Fibroblast of upper back skin (primary cell): Measurements from ENCODE around the gene SETD2.
A peak's percentile ranks its signal among the peaks of the same experiment; 100 is the strongest.

Source experiments
- DNase-seq: peaks from one replicate; pipeline ENCODE4 v3.0.0-alpha.2; 2013

Gene SETD2

DNA sequence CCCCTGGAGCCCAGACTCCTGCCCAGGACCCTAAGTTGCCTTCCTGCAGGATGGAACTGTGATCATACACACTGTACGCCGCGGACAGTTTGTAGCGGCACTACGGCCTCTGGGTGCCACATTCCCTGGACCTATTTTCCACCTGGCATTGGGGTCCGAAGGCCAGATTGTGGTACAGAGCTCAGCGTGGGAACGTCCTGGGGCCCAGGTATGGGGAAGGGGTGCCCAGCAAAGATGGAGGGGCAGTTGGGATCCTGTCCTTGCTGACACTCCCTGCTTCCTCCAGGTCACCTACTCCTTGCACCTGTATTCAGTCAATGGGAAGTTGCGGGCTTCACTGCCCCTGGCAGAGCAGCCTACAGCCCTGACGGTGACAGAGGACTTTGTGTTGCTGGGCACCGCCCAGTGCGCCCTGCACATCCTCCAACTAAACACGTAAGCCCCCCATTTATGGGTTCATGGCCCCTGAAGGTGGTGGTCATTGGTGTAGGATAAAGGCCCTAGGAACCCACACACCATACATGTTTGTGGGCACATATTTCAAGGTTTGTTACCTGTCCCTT, 155.6 kb downstream of the SETD2 start:
- DNase-seq = no peak

DNA sequence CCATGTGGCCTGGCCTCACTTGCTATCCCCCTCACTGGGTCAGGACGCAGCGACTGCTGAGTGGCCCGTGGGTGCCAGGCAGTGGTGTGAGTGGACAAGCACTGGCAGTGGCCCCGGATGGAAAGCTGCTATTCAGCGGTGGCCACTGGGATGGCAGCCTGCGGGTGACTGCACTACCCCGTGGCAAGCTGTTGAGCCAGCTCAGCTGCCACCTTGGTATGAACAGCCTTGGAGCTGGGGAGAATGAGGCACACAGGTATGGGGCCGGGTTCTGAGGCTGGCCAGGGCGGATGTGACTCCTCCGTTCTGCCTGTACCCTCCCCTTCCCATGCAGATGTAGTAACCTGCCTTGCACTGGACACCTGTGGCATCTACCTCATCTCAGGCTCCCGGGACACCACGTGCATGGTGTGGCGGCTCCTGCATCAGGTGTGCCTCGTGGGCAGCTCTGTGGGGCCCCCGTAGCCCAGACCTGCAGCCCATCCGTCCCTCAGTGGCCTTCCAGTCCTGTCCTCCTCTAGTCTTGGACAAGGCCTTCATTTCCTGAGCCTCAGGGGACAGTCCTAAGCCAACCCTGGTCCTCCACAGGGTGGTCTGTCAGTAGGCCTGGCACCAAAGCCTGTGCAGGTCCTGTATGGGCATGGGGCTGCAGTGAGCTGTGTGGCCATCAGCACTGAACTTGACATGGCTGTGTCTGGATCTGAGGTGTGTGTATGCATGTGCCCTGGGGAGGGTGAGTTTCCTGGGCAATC, 156.3 kb downstream of the SETD2 start:
- DNase-seq = no peak

DNA sequence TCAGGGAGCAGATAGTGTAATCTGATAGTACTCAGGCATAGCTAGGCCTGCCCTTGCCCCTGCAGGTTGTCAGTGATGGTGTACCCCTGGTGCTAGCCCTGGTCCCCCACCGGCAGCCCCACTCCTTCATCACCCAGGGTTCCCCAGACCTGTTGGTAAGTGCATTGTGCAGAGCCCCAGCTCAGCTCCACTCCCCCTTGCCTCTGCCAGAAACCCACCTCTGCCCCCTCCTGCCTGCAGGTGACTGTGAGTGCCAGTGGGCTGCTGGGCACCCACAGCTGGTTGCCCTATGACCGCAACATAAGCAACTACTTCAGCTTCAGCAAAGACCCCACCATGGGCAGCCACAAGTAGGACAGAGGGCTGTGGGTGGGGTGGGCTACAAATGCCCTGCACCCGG, 156.9 kb downstream of the SETD2 start:
- DNase-seq = no peak

DNA sequence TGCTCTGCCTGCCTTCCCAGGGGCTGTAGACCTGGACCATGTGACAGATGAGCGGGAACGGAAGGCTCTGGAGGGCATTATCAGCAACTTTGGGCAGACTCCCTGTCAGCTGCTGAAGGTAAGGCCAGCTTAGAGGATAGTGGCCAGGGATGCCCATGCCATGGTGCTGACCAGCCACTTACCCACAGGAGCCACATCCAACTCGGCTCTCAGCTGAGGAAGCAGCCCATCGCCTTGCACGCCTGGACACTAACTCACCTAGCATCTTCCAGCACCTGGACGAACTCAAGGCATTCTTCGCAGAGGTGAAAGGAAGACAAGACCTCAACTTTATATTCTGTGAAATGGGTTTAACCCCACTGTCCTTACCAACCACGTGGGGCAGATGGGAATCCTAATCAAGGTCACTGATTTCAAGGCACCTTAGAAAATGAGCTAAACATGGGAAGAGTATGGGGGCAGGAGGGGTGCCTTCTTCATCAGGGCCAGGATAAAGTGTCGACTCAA, 157.7 kb downstream of the SETD2 start:
- DNase-seq = no peak

DNA sequence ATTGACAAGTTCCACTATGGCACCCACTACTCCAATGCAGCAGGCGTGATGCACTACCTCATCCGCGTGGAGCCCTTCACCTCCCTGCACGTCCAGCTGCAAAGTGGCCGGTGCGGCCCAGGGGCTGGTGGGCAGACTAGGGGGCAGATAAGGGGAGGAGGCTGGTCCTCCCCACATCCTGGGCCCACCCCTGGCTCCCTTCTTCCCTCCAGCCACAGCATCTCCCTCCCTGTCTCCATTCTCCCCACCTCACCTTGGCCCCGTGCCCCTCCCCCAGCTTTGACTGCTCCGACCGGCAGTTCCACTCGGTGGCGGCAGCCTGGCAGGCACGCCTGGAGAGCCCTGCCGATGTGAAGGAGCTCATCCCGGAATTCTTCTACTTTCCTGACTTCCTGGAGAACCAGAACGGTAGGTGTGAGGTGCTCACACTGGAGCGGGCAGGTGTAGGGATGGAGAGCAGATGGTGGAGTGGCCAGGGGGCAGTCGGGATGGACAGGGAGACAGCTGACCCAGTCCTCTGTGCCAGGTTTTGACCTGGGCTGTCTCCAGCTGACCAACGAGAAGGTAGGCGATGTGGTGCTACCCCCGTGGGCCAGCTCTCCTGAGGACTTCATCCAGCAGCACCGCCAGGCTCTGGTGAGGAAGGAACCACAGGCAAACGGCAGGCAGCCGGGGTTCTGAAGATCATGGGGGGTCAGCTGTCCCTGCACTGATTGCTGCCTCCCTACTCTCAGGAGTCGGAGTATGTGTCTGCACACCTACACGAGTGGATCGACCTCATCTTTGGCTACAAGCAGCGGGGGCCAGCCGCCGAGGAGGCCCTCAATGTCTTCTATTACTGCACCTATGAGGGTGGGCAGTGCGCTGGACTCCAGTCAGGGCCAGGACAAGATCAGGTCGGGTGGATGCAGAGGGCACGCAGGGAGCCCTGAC, 158.4 kb downstream of the SETD2 start:
- no peak for DNase-seq

DNA sequence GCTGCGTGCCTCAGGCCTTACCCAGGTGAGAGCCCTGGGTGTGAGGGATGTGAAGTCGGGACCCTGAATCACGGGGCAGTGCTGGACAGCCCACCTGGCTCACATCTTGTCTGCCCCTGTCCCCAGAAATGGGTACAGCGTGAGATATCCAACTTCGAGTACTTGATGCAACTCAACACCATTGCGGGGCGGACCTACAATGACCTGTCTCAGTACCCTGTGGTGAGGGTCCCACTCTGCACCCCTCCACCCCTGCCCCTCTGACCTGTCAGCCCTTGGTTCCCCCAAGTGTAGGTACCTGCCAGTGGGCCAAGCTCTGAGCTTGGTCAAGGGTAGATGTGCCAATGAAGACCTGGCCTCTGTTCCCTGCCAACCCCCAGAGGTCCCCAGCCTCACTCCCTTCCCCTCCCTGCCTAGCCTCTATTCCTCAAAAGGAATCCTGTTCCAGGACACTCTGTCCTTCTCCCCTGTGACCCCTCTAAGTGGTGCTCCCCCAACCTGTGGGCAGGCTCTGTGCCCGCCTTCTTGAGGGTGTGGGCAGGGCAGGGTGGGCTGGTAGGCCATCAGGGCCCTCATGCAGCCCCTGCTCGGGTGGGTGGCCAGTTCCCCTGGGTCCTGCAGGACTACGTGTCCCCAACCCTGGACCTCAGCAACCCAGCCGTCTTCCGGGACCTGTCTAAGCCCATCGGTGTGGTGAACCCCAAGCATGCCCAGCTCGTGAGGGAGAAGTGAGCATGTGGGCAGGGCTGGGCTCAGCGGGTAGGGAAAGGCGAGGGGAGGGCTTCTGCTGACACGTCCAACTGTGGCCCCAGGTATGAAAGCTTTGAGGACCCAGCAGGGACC, 159.3 kb downstream of the SETD2 start:
- DNase-seq = no peak

DNA sequence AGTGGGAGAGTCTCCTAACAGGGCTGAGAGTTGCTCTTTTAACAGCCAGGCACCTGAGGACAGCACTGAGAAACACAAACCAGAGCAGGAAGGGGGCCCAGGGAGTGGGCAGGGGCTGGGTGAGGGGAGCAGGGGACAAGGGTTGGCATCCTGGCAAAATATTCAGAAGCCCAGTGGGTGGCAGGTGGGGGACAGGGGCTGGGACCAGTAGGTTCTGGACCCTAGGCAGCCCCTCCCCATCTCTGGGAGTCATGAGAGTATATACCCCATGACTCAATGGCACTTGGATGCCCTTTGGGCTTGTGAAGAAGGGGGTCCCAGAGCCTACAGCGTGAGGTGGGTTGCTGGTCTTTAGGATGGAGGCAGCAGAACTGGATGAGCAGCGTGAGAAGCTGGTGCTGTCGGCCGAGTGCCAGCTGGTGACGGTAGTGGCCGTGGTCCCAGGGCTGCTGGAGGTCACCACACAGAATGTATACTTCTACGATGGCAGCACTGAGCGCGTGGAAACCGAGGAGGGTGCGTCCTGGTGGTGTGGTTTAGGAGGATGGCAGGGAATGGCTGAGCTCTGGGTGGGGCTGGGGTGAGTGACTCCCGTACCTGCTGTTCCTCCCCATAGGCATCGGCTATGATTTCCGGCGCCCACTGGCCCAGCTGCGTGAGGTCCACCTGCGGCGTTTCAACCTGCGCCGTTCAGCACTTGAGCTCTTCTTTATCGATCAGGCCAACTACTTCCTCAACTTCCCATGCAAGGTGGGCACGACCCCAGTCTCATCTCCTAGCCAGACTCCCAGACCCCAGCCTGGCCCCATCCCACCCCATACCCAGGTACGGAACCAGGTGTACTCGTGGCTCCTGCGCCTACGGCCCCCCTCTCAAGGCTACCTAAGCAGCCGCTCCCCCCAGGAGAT, 160.2 kb downstream of the SETD2 start:
- DNase-seq = no peak

DNA sequence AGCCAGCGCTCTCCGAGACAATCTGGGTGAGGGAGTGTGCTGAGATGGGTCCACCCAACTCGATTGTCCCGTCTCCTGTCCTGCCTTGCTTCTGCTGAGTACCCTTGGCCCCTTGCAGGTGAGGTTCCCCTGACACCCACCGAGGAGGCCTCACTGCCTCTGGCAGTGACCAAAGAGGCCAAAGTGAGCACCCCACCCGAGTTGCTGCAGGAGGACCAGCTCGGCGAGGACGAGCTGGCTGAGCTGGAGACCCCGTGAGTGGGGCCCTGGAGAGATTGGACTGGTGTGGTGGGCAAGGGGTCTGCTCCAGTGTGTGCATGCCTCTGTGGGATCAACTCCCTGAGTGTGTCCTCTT, 160.9 kb downstream of the SETD2 start:
- no peak for DNase-seq

DNA sequence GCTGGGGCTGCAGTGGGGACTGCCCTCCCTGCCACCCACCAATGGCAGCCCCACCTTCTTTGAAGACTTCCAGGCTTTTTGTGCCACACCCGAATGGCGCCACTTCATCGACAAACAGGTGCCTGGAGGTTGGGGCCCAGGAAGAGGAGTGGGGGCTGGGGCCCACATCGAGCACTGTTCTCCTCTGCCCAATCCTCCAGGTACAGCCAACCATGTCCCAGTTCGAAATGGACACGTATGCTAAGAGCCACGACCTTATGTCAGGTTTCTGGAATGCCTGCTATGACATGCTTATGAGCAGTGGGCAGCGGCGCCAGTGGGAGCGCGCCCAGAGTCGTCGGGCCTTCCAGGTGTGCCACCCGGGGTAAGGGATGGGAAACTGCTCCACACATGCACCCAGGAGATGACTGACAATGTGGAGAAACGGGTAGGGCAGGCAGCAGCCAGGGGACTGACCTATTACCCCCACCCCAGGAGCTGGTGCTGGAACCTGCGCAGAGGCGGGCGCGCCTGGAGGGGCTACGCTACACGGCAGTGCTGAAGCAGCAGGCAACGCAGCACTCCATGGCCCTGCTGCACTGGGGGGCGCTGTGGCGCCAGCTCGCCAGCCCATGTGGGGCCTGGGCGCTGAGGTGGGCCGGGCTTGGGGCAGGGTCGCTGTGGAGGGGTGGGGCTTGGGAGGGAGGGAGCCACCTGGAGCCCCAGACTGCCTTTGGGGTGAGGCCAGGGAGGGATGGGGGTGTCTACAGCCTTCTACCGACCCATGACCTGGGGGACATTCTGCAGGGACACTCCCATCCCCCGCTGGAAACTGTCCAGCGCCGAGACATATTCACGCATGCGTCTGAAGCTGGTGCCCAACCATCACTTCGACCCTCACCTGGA, 161.5 kb downstream of the SETD2 start:
- no peak for DNase-seq

DNA sequence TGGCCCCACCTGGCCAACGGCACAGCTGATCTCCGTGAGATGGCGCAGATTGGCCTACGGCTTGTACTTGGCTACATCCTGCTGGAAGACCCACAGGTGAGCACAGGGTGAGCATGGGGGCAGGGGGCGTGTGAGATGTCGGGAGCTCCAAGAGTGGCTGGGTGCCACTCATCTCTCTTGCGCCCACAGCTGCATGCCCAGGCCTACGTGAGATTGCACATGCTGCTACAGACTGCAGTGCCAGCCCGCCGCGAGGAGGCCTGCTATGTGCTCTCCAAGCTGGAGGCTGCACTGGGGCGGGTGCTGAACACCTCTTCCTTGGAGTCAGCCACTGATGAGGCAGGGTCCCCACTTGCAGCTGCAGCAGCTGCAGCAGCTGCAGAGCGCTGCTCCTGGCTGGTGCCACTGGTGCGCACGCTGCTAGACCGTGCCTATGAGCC, 162.2 kb downstream of the SETD2 start:
- DNase-seq = no peak

DNA sequence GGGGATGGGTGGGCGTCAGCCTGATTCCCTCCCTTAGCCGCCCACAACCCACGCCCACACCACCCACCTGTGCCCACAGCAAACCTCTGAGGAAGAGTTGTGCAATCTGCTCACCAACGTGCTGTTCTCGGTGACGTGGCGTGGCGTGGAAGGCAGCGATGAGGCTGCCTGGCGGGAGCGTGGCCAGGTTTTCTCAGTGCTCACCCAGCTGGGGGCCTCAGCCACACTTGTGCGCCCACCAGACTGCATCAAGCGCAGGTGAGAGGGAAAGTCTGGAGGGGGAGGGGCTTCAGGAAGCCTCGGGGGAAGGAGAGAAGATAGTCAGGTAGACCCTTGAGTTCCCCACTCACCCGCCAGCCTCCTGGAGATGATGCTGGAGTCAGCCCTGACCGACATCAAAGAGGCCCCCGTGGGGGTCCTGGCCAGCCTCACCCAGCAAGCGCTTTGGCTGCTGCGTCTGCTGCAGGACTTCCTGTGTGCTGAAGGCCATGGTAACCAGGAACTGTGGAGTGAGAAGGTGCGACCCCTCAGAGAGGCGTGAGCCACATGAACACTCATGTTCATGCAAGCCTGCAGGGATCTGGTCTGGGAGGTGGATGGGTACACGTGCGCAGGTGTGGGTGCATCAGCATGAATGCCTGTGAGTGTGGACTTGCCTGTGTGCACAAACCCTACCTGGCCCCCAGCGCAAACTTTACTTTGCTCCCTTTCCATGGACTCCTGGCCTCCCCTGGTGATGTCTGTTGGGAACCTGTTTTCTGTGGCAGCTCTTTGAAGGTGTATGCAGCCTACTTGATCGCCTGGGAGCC, 162.8 kb downstream of the SETD2 start:
- DNase-seq = no peak

DNA sequence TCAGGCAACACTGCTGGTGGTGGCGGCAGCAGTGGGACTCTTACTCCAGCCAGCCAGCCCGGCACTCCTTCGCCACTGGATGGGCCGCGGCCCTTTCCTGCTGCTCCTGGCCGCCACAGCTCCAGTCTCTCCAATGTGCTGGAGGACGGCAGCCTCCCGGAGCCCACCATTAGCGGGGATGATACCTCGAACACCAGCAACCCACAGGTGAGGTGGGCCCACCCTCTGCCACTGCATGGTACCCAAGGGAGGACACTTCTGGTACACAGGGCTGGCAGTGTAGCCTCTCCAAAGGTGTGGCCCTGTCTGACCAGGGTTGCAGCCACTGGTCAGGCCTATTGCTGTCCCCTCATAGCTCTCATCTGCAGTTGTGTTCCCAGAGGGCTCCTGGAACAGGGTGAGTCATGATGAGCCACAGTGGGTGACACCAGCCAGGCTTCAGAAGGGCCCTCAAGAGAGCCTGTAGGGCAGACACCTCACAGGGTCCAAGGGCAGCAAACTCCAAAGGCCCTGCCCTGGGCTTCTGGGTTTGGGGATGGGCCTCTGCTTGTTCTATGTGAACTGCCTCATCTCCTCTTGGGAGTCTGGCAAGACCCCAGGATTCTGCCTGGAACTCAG, 163.6 kb downstream of the SETD2 start:
- no peak for DNase-seq

DNA sequence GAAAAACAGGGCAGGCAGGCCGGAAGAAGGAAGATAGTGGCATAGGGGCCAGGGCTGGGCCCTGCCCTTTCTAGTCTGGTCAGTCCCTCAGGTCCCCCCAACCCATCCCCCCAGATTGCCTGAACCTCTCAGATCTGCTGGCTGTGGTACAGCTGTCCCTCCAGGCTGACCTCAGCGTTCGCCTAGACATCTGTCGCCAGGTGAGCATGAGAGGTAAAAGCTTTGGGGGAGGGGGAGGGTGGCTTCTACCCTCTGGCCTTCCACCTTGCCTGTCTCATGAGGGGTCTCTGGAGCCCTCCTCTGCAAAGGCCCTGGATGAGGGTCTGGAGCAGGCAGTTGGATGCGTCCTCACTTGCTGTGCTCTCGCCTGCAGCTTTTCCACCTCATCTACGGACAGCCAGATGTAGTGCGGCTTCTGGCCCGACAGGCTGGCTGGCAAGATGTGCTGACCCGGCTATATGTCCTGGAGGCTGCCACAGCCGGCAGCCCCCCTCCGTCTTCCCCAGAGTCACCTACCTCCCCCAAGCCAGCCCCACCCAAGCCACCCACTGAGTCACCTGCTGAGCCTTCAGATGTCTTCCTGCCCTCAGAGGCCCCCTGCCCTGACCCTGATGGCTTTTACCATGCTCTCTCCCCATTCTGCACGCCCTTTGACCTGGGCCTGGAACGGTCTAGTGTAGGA, 164.3 kb downstream of the SETD2 start:
- no peak for DNase-seq

DNA sequence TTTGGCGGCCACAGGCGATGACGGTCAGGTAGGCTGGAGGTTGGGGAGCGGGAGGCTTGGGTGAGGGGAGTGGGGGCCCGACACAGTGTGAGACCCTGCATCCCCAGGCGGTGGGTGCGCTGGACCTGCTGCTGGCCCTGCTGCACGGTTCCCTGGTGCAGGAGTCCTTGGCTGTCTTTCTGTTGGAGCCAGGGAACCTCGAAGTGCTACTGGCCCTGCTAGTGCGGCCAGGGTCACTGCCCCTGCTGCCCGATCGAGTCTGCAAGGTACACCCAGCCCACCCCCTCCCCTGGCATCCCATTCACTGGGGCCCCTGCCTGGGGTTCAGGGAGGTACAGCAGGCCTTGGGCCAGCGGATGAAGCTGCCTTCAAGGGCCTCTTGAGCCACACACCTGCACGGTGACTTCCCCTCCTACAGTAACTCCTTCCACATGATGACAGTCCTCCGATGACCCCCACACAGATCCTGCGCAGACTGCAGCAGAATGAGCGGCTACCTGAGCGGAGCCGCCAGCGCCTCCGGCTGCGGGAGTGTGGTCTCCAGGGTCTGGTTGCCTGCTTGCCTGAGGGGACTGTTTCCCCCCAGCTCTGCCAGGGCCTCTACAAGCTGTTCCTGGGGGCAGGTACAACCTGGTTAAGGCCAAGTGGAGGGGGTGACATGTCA, 164.9 kb downstream of the SETD2 start:
- DNase-seq = no peak

DNA sequence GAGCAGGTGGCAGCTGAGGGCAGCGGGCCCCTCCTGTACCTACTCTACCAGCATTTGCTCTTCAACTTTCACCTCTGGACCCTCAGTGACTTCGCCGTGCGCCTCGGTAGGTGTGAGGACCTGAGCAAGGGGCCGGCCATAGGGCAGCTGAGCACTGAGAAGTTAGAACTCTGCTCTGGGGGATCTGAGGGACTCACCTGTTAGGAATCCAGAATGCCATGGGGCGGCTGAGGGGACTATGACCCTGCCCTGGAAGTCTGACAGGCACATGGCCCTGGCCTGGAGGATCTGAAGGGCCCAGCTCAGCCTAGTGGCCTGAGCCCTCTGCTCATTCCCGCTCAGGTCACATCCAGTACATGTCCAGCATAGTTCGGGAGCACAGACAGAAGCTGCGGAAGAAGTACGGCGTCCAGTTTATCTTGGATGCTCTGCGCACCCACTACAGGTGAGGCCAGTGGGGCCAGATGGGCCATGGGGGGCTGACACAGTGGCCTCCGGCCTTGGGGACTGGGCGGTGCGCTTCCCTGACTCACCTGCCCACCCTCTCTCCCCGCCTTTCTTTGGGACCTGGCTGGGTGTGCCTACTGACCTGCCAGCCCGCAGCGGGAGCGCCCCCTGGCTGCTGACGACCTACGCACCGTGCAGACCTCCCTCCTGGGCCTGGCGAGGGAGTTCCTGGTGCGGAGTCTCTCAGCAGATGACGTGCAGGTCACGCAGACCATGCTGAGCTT, 165.6 kb downstream of the SETD2 start:
- DNase-seq = peak; percentile 24

DNA sequence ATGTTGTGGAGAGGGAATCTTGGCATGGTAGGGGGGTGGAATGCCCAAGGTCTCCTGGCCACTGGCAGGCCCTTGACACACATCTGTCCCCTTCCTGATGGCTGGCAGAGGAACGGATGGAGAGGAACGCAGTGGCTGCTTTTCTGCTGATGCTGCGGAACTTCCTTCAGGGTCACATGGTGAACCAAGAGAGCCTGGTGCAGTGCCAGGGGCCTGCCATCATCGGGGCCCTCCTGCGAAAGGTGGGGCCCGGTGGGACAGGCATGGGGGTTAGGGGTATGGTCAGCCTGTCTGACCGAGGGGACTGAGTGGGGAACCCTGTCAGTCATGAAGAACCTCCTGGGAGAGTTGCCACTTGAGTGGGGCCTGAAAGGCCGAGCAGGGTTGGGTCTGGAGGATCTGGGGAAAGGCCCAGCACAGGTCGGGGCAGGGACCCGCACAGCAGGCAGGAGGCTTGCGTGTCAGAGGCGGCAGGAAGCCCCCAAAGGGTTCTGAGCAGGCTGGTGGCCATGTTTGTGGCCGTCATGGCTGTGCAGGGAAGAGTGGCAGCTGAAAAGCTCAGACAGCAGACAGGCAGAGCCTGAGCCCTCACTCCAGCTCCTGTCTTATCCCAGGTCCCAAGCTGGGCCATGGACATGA, 166.3 kb downstream of the SETD2 start:
- DNase-seq = no peak
